GM21825 (cell line): ENCODE data around the gene SAP25.

Experiments used
- ATAC-seq: cut with Tn5 transposase; IDR thresholded peaks from one replicate; pipeline ENCODE4 v1.9.1; 2021; ENCODE audit warnings: mild to moderate bottlenecking, moderate library complexity; ENCODE audit not compliant: unreplicated experiment

The SAP25 gene

DNA sequence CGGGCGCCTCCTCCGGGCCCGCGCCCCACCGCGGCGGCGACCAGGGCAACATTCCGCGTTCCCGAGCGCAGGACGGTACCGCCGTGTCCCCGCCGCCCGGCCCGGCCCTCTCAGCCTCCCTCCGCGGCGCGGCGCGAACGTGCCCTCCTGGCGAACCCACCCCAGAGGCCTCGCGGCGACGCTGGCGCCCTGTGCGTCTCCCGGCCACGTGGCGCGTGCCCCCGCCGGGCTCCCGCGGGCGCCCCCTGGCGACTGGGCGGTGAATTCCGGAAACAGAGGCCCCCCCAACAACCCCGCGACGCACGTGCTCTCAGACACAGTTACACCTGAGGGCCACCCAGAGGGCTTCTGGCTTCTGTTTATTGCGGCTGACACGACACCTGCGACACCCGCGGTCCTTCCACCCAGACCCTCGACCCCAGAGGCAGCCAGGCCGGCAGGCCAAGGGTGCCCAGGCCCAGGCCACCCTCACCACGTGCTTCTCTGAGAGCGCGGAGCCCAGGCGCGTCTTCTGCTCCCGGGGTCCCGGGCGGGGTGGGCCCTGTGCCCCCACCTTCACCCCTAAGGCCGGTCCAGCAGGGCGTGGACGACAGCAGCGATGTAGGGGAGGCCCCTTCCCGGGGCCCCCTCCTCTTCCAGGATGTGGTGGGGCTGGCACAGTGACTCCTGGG, at the start of gene SAP25:
SAP25 (minus strand) TSS at position 210 of the 671 bp plus-strand sequence; CDS start at position 52, 158 bp downstream.
- ATAC-seq = no peak

DNA sequence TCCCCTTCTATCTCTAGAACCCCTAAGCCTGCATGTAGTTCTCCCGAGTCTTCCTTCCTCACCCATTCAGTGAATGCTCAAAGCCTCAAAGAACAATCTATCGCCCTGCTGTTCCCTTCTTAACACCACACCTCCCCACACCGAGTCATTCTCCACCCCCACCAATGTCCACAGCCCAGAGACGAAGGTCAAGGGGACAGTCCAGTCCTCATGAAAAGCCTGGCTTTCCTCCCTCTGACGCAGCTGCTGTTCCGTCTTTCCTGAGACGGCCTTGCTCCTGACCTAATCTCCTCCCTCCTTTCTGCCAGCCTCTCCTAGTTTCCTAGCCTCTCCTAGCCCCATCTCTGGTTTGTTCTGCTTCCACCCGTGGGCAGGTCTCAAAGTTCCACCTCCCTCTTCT, 47.9 kb upstream of the SAP25 start:
- no peak for ATAC-seq

DNA sequence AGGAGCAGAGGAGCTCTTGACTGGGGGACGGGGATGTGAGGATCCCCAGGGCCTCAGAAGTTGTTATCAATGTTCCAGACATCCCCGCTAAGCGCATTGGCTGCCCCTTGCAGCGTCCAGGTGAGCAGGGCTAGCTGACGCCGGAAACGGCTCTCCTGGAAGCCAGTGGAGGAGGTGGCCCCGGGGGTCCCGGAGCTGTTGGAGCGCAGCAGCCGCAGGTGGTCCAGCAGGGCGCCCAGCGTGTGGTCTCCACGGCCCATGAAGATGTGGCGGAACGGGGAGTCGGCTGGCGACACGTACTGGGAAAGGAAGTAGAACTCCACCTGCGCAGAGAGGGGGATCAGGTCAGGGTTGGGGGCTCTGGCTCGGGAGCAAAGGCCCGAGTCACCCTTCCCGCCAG, 47.1 kb upstream of the SAP25 start:
- no peak for ATAC-seq

DNA sequence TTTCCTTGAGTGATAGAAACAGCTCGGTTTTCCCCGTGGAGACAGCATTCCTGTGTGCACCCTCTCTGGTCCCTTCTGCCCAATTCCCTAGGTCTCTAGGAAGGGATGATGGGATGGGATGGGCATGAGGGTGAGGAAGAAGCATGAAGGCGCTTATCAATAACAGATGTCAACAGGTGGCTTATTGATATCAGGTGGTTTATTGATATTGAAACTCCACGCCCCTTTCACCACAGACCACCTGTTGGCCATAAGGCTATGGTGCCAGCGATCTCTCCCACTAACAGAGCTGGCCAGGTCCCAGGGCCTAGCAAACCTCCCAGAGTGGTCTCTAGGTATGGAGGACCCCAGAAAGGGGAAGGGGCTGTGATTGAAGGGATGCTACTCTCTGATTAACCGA, 46.5 kb upstream of the SAP25 start:
- ATAC-seq = no peak

DNA sequence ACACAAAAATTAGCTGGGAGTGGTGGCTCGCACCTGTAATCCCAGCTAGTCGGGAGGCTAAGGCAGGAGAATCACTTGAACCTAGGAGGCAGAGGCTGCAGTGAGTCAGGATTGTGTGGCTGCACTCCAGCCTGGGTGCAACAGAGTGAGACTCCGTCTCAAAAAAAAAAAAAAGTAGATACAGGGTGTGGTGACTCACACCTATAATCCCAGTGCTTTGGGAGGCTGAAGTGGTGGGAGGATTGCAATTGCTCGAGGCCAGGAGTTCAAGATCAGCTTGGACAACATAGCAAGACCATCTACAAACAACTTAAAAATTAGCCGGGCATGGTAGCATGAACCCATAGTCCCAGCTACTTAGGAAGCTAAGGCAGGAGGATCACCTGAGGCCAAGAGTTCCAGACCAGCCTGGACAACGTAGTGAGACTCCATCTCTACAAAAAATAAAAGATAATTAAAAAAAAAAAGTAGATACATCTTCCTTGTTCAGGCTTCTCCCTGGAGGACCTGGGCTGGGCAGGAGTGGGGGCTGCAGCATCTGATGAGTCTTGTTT, 40.7 kb upstream of the SAP25 start:
- no peak for ATAC-seq

DNA sequence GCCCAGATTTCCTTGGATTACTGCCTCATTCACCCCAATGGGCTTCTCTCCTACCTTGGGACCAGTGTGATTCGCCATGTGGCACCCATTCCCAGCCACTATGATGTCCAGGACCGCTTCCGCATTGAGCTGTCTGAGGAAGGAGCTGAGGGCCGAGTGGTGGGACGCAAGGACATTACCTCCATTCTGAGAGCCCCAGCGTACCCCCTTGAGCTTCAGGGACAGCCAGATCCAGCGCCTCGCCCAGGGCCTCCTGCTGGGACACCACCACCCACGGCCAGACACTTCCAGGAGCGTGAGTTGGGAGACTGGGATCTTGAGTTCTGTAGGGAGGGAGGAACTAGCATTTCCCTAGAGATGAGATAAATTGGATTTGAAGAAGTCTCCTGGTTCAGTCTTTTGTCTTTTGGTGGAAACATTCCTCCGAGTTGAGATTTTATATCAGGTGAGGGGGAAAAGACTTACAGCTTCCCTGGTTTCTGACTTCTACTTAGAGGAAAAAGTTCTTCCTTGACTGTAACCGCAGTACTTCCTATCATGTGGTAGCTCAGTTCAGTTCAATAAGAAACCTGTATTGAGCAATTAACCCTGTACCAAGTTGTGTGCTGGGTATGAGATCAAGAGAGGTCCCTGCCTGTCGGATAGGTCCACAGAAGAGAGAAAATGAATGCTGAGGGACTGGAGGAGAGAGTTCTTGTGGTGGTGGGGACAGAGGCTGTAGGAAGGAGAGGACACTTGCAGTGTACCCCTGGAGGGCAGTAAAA, 39.9 kb upstream of the SAP25 start:
- no peak for ATAC-seq

DNA sequence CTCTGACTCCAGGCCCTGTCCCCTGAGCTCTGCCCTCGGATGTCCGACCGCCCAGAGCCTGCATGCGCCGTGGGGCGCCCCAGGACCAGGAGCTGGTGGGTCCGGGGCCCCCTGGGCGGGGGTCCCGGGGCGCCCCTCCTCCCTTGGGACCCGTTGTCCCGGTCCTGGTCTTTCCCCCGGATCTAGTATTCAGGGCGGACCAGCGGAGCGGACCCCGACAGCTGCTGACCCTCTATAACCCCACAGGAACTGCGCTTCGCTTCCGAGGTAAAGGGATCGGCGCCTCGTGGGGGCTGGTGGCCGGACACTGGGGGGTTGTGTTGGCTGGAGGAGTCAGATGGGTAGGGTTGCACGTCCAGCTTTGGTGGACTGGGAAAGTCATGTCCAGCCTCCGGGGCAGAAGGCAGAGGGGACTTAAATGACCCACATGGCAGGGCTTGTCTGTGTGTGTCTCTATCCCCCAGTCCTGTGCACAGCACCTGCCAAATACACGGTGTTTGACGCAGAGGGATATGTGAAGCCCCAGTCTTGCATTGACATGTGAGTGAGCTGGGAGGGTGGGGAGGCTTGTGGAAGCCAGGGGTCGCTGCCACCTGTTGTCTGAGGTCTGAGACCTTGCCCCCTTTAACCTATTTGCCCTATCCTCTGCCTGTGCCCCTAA, 39.2 kb upstream of the SAP25 start:
- no peak for ATAC-seq

DNA sequence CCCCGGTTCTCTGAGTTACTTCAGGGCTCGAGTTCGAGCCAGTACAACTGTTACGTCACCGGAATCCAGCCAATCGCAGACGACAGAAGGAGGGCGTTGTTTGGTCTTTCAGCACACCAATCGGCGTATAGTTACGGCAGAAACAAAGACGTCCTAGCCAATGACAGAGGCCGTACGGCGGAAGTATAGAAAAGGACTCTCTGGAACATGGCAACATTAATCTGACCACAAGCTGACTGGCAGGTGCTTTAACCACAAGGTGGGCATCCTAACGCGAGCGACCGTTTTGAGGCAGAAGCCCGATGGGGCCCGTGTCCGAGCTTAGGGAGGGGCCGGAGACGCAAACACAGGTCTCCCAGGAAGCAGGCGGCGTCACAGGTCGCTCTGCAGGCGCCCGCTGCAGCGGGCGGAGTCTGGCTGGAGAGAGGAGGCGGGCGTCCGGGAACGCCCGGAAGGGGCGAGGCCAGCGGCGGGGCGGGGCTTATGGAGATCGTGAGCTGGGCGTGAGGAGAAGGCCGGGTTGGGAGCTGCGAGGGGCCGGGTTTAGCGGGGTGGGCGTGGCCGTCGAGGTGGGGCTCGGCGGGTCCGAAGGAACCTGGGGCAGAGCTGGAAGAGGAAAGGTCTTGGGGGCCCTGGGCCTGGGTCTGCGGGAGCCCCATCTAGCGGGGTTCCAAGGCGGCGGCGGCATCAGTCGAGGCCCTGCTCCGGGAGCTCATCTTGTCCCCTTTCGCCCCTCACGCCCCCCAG, 38.5 kb upstream of the SAP25 start, which contains the start of gene MOSPD3:
MOSPD3 (plus strand) TSS at position 558 of the 747 bp plus-strand sequence. CDS start 252 bp downstream, outside the sequence.
- peak; percentile 85 for ATAC-seq

DNA sequence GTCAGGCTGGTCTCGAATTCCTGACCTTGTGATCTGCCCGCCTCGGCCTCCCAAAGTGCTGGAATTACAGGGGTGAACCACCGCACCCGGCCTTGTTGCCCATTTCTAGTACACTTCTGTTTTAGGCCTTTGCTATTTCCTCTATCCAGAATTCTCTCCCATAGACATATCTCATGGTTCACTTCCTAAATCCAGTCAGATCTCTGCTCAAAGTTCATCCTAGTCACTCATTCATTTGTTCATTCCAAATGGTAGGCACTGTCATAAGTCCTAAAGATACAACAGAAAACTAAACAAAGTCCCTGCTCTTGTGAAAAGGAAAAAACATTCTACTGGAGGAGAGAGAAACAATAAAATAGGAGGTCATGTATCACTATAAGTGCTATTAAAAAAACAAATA, 36.3 kb upstream of the SAP25 start:
- no peak for ATAC-seq

DNA sequence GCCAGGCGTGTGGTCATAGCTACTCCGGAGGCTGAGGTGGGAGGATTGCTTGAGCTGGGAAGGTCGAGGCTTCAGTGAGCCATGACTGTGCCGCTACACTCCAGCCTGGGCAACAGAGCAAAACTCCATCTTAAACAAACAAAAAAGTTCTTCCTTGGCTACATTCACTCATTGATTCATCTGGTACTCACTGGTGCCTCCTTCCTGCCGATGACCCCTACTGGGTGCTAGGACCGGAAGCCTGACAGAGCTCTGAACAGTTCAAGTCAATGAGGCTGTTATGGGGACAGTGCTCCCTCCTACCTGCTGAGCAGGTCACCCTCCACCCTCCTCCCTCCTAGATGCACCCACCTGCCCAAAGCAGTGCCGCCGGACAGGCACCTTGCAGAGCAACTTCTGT, 33.4 kb upstream of the SAP25 start:
- ATAC-seq = no peak

DNA sequence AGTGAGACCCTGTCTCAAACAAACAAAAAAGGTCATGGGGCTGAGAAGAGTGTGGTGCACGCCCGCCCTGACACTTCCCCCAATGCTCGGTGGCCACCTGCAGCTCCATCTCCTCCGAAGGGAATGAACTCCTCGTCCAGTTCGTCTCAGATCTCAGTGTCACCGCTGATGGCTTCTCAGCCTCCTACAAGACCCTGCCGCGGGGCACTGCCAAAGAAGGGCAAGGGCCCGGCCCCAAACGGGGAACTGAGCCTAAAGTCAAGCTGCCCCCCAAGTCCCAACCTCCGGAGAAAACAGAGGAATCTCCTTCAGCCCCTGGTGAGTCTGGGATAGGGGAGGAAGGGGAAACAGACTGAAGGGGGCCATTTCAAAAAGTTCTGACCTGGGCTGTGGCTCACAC, 32.6 kb upstream of the SAP25 start:
- ATAC-seq = no peak

DNA sequence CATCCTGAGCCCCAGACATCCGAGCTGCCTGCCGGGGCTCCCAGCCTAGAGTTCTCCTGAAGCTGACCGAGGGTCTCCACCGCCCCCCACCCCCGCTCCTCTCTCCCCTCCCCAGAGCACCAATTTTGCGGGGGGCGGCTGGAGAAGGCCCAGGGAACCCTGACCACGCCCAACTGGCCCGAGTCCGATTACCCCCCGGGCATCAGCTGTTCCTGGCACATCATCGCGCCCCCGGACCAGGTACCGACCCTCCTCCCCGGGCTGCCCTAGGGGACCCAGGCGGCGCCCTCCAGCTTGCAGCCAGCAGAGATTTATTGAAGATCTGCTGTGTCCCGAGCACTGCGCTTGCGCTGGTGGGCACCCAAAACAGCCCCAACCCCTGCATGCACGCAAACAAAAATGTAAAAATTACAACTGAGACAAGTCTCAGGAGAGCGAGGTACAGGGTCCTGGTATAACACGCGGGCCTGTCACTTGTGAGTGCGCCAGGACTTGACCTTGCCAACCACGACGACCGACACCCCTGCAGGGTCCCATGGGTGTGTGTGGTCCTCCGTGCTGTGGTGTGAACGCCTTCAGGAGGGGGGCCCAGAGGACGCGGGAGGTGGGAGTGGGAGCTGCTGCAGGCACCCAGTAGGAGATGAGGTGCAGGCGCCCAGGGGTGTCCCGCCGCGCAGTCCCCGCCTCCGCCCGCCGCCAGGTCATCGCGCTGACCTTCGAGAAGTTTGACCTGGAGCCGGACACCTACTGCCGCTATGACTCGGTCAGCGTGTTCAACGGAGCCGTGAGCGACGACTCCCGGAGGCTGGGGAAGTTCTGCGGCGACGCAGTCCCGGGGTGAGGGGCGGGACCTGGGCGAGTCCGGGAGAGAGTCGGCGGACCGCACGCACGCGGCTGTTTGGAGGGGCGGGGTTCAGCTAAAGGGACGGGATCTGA, 31.5 kb upstream of the SAP25 start:
- no peak for ATAC-seq

DNA sequence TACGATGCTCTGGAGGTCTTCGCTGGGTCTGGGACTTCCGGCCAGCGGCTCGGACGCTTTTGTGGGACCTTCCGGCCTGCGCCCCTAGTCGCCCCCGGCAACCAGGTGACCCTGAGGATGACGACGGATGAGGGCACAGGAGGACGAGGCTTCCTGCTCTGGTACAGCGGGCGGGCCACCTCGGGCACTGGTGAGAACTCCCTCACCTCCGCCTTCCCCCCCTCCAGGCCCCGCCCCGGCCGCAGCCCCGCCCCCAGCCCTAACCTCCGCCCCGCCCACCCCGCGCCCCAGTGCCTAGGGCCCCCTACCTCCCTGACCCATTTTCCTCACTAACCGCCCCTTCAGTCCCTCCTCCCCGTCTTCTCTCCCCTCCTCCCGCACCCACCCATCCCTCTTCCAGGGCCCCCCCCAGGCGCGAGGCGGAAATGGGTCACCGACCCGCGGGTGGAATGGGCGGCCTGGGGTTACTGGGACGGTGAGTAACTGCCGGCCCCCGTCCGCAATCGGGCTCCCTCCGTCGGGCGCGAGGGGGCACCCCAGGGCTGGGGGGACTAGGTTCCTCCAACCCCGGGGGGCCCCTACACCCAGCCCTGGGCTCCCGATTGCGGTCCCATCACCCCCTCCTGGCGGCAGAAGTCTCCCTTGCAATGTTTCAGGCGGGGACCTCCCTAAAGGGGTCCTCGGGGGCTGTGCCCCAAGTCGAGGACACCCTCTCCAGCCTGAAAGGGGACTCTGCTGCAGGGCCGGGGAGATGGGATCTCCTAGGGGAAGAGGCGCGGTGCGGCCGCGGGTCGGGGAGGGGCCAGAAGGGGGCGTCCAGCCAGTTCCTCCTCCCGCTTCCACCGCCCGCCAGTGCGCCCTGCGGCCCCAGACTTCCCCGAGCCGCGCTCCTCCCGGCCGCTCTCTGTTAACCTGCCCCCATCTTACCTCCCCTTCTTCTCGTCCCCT, 30.6 kb upstream of the SAP25 start:
- peak; percentile 46 for ATAC-seq

DNA sequence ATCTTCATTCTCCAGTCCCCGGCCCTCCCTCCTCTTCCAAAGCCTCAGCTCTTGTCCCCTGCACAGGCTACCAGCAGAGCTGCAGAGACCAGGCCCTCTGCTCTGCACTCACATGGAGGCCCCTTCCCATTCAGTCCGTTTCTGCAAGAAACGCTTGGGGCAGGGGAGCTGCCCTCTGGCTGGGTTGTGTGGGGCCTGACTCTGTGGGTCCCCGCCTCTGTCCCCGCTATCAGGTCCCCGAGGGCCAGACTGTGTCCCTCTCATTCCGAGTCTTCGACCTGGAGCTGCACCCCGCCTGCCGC, 30.0 kb upstream of the SAP25 start:
- peak; percentile 7 for ATAC-seq

DNA sequence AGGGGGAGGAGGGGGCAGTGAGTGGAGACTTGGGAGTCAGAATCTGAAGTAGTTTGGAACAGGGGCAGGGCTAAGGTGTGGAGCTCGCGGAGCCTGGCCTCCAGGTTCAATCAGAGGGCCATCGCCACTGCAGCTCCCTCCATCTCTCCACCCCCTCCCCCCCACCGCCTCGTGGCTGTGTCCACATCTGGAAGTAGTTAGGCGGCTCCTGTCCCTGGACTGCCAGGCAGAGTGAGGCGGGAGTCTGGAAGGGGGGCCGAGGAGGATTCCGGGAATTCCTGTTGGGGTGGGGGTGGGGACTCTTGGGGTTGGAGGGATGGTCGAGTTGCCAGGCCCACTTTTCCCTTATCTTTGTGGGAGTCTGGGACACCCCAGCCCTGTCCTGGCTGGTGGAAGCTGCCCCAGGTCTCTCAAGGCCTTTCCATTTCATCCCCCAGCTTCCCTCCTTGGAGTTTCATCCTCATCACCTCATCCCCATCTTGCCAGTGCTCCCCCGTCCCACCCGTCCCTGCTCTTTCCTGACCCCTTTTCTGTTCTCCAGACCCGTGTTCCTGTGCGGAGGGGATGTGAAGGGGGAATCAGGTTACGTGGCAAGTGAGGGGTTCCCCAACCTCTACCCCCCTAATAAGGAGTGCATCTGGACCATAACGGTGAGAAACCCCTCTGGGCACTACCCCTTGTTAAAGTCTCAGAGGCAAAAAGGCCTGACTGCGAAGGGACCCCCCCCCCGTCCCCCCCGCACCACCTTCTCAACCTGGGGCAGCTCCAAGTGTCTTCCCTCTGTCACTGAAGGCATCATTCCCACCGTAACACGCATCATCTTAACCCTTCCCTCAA, 29.4 kb upstream of the SAP25 start:
- no peak for ATAC-seq

DNA sequence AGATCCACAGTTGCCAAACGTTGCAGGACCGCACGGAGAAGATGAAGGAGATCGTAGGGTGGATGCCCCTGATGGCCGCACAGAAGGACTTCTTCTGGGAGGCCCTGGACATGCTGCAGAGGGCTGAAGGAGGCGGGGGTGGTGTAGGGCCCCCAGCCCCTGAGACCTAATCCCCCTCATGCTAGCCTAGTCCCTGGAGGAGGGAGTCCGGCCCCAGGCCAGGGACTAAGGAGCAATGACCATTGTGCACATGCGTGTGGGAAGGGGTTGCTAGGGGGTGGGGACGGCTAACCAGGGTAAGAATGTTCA, 27.0 kb upstream of the SAP25 start:
- ATAC-seq = no peak

DNA sequence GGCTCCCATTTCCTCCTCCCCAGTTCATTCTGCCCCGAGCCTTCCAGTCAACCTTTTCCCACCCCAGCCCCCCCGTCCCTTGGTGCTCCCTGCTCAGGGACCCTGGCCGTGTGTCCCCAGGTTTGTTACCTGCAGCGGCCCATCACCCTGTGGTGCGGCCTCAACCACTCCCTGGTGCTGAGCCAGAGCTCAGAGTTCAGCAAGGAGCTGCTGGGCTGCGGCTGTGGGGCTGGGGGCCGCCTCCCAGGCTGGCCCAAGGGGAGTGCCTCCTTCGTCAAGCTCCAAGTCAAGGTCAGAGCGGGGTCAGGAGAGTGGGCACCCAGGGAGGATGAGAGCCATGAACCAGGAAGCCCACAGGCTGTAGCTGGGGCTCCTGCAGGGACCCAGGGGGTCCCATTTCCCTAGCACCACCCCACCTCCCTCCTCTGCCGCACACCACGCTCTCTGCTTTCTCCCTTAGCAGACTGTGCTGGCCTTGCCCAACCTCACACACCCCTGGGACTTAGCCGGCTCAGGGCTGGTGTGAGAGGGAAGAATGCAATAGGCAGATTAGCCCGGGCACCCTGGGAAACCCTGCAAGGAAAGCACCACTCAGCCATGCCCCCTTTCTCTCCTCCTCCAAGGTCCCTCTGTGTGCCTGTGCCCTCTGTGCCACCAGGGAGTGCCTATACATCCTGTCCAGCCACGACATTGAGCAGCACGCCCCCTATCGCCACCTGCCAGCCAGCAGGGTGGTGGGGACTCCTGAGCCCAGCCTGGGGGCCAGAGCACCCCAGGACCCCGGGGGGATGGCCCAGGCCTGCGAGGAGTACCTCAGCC, 26.4 kb upstream of the SAP25 start:
- ATAC-seq = no peak
